Stimulated activated CD4-positive, alpha-beta T cell treated with anti-CD3 and anti-CD28 coated beads, Interleukin-1b, Interleukin-23, amount 100 ng/mL, for 24 hours (primary cell): ENCODE data around the gene SPRY4.
"Not testable (repeated sequence)": the region's sequence is repeated elsewhere in the genome, so short reads cannot be mapped to it uniquely, and the experiment has no call there.

ENCODE experiments used
- DNase-seq, 4 experiments: peaks; one replicate each; pipeline ENCODE4 v3.0.0-alpha.2; 2020; ENCODE audit warnings: low read depth in 4 of 4, low spot score in 1 of 4

SPRY4 gene

DNA sequence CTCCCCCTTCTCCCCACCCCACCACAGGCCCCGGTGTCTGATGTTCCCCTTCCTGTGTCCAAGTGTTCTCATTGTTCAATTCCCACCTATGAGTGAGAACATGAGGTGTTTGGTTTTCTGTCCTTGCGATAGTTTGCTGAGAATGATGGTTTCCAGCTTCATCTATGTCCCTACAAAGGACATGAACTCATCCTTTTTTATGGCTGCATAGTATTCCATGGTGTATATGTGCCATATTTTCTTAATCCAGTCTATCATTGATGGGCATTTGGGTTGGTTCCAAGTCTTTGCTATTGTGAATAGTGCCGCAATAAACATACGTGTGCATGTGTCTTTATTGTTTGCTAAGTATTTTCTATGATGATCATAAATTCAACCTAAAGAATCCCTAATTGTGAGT is 60.7 kb downstream of the SPRY4 start:
- not testable (repeated sequence) for DNase-seq

DNA sequence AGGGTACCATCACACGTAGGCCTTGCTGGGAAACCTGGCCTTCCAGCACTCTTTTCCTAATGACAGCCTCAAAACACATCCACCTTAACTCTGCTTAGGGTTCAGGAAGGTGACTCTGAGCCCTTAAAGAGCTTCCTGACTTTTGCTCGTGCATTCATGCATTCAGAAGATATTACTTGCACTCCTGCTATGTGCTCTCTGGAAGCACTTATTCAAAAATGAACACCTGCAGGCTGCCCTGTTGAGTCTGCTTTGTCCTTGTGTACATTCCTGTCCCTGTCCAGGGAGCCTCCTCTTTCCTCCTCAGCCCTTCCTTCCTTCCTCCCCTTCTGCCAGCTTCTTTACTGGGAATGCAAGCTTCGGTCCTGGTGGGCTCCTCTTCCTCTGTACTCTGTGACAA is 61.5 kb downstream of the SPRY4 start:
- DNase-seq: no peak

DNA sequence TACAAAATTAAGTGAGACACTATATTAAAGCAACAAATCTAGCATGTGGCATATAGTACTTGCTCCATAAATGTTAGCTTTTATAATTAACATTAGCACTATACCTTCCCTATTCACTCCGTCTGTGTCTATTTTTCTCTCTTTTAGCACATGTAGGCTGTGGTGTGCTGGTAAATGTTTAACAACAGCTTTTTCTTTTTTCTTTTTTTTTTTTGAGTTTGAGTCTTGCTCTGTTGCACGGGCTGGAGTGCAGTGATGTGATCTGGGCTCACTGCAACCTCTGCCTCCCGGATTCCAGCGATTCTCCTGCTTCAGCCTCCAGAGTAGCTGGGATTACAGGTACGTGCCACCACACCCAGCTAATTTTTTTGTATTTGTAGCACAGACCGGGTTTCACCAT is 62.1 kb downstream of the SPRY4 start:
- DNase-seq: no peak
